NCI-H2227 treated with DMSO at 0.1 percent for 48 hours (cell line): Measurements from ENCODE around the gene SCRN1.

Experiments
- DNase-seq: peaks from one replicate; lab custom pipeline; 2025; lab: John Stamatoyannopoulos, UW

The SCRN1 gene, protein sequence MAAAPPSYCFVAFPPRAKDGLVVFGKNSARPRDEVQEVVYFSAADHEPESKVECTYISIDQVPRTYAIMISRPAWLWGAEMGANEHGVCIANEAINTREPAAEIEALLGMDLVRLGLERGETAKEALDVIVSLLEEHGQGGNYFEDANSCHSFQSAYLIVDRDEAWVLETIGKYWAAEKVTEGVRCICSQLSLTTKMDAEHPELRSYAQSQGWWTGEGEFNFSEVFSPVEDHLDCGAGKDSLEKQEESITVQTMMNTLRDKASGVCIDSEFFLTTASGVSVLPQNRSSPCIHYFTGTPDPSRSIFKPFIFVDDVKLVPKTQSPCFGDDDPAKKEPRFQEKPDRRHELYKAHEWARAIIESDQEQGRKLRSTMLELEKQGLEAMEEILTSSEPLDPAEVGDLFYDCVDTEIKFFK

DNA sequence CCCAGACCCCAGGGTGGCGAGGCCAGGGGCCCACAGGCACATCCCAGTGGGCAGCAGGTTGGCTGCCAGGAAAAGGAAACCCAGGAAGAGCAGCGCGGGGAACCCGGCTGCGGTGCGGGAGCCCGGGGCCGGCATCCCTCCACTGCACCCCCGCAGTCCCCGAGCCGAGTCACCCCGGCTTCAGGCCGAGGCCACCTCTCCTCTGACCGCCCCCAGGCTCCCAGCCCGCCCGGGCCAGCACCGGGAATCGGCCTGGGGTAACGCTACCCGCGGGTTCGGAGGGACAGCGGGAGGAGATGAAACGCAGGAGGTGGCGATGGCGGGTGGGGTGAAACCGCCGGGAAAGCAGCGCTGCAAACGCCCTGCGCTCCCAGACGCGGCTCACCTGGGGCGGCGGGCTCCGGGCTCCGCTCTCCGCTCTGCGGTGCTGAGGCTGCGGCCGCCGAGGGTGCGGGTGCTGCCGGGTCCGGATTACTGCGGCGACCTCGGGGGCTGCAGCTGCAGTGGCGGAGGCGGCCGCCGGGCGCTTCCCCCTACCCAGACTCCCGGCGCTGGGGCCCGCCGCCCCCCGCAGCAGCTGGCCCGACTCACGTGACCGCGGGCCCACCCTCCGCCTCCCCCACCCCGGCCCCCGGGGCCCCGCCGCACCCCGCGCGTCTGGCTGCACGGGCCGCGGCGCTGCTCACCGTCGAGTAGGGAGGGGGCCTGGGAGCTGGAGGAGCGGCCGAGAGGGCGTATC lies at the start of gene SCRN1:
SCRN1 (minus strand) TSS at position 545 of the 739 bp plus-strand sequence. CDS start 20,734 bp downstream, outside the sequence.
- DNase-seq: peak; percentile 36

DNA sequence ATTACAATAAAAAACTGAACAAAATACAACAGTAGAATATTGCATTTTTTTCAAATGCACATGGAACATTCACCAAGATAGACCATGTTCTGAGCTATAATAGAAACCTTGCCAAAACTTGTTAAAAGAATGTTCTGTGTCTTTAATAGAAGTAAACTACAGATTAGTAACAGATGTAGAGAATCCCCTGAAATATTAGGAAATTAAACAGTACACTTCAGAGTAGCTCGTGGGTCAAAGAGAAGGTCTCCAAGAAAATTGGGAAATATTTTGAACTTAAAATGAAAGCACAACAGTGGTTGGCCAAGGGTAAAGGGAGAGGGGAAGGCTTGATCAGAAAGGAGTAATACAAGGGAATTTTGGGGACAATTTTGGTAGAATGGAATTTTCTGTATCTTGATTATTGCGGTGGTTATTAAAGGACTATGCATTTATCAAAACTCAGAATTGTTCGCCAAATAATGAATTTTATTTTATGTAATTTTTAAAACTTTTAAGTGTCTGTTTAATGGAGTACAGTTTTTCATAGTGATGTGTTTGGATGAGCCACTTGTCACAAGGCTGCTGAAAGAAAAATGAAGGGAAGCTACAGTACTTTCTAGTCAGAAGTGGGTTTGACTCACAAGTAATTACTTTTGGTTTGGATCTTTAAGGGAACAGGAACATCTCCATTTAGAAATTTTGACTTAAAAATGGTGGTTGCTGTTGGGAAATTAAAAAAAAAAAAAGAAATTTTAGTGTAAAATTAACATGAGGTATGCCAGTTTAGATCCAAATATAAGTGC lies 48.8 kb upstream of the SCRN1 start:
- no peak for DNase-seq

DNA sequence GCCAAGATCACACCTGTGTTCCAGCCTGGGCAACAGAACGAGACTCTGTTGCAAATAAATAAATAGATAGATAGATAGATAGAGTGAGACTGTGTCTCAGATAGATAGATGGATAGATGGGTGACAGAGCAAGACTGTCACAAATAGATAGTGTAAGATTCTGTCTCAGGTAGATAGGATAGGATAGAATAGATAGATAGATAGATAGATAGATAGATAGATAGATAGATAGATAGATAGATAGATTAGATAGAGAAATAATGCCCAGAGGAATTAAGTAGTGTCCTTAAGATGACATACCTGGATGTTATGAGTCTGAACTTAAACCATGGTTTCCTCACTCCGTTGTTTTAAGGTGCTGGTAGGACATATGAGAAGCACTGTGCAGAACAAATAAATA lies 46.6 kb upstream of the SCRN1 start:
- no peak for DNase-seq

- no peak for DNase-seq
Measured at GRCh38 chr7:30034501-30034900, 44.9 kb upstream of the SCRN1 start.

DNA sequence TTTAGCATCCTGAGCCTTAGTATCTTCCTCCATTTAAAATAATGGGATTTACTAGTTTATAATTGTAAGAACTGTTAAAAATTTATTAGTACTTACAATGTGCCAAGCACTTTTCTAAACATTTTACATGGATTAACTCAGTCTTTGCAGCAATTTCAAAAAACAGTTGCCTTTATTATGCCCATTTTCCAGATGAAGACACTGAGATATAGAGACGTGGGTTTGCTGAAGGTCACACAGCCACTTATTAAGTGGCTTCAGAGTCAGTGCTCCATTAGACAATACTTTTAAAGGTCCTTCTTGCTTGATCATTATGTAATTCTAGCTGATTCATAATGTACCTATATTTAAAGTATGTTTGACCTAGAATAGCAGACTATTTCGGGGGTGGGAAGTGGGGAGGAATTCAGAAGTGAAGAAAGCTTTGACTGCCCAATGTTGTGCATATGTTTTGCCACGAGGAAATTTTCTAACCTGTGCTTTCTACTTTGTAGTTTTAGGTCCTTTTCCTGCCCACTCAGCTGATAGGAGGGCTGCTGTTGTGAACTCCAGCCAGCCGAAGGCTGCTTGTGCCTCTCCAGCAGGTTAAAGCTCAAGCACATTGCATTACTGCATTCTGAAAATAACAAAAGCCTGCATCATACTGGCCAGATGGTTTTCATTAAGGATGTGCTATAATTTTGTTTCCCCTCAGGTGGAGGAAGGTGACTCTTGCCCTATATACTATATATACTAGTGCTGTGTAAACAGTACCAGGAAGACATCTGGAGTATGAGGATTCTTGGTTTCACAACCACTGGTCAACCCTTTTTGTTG lies 42.9 kb upstream of the SCRN1 start:
- DNase-seq: no peak

- DNase-seq: no peak
Measured at GRCh38 chr7:30029696-30030095, 40.1 kb upstream of the SCRN1 start.

- DNase-seq: no peak
Measured at GRCh38 chr7:30028749-30029635, 39.4 kb upstream of the SCRN1 start.

DNA sequence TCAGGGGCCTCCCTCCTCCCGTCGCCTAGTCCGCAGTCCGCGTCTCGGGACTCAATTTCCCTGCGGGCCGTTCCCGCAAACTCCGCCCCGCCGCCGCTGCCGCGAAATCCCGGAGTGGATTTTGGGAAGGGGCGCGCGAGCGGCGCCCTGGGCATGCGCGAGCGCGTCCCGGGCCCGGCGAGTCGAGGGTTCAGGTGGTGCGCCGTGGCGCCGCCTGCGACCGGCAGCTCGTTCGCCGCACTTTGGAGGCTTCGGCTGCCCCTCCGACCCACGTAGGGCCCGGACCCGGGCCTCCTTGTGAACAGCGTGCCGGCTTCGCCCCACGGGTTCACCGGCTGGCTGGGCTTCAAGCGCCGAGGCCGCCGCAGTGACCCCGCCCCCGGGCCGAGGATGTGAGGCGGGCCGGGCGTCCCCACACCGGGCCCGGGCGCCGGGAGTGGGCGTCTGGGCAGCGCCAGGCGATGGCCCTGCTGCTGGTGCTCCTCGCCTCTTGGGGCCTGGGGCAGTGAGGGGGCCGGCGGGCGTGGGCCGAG lies 38.7 kb upstream of the SCRN1 start, which contains the start of gene PLEKHA8:
PLEKHA8 (plus strand) TSS at position 197 of the 533 bp plus-strand sequence. CDS start 351 bp downstream, outside the sequence.
- DNase-seq: peak; percentile 53

- no peak for DNase-seq
Measured at GRCh38 chr7:30027740-30028215, 38.2 kb upstream of the SCRN1 start.

- no peak for DNase-seq
Measured at GRCh38 chr7:30027065-30027456, 37.5 kb upstream of the SCRN1 start.

DNA sequence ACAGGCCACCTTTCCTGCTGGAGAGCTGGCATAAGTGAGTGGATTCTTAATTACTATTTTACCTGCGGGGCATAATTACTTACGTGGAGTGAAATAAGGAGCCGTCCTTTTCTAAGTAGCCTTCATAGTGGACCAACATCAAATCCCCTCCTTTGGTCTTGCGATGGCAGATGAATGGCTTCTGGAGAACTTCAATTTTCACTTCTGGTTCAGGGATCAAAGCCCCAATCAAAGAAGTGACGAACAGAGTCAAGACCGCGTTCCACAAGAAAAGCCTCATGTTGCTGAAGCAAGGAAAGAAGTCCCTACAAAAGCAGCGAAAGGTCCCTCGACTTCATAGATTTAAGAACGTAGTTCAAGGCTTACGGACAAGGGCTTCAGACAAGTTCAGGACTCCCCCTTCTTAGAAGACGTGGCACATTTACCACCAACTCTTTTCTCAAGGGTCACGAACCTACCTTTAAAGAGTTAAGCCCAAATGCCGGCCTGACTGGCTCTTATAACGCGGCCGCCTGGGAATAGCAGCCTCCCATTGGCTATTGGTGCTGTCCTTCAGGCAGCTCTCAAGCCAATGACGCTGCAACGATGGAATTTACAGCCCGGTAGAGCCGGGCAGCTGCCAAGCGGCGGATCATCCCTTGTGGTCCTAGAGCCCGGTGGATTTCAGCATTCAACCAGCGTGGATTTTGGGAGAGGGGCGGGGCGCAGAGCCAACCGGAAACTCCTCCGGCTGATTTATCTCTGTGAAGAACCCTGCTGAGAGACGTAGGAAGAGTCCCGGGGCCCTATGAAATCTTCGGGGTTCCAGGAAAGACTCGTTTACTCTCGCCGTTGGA lies 36.8 kb upstream of the SCRN1 start, which contains the start of gene FKBP14:
FKBP14 (minus strand) TSS at position 474 of the 836 bp plus-strand sequence; CDS start at position 280, 194 bp downstream.
- peak; percentile 92 for DNase-seq

DNA sequence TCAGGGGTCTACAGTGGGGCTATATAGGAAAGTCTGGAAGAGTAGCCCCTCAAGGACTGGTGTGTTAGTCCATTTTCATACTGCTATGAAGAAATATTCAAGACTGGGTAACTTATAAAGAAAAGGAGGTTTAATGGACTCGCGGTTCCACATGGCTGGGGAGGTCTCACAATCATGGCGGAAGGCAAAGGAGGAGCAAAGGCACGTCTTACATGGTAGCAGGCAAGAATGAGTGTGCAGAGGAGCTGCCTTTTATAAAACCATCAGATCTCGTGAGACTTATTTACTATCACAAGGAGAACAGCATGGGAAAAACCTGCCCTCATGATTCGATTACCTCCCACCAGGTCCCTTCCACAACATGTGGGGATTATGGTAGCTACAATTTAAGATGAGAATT lies 33.9 kb upstream of the SCRN1 start:
- DNase-seq: no peak

DNA sequence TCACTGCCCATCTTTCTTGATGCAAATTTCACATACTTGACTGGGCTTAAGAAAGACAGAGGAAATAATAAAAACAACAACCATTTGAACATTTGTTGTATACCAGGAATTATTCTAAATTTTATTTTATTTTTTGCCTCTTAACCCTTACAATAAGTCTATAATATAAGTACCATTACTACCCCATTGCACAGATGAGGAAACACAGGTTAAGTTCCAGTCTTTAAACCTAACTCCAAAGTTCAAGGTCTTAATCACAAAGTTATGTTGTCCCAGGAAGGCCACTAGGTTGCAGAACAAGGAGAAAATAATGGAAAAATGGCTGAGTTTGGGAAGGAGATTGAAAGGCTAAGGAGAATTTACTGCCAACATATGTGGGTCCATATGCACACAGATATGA lies 33.4 kb upstream of the SCRN1 start:
- DNase-seq: no peak

DNA sequence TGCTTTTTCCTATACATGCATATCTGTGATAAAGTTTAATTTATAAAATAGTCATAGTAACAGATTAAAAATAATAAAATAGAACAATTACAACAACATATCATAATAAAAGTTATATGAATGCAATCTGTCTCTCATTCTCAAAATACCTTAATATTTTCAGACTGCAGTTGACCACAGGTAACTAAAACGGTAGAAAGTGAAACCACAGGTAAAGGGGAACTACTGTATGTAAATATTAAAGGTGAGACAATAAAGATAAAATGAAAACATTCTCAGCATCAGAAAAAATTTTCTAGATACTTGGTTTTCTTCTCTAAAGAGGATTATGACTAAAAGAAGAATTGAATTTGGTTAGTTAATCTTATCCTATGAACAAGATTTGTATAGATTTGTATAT lies 30.9 kb upstream of the SCRN1 start:
- no peak for DNase-seq

DNA sequence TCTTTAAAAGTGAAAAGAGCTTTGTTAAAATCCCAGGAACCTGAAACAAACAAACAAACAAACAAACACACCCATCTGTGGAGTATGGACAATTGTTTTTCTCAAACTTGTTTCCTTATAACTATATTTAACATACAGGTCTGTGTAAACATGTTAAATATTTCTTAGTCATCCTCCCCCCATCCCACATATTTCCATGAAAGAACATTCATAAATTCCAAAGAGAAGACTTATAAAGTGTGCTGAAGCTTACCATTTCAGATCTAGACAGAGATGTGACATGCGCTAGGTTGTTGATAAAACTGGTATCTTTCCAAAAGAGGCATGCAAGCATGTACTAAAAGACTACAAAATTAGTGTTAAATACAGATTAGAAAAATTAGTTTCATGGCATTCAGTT lies 30.4 kb upstream of the SCRN1 start:
- no peak for DNase-seq

DNA sequence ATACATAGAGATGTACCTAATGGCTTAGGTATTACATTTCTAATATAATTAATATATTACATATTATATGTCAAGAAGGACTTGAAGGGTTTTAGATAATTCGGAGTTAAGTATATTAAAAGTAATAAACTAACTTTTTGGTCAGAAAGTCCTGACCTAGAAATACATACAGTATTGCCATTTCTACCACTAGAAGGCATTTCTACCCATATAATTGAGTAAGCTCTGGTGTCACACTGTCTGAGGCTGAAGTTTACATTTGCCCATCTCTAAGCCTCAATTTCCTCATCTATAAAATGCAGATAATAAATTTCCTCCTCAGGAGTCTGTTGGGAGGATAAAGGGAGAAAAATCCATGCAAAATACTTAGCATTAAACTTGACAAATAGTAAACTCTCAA lies 29.8 kb upstream of the SCRN1 start:
- no peak for DNase-seq

- no peak for DNase-seq
Measured at GRCh38 chr7:30018451-30018850, 28.9 kb upstream of the SCRN1 start.

DNA sequence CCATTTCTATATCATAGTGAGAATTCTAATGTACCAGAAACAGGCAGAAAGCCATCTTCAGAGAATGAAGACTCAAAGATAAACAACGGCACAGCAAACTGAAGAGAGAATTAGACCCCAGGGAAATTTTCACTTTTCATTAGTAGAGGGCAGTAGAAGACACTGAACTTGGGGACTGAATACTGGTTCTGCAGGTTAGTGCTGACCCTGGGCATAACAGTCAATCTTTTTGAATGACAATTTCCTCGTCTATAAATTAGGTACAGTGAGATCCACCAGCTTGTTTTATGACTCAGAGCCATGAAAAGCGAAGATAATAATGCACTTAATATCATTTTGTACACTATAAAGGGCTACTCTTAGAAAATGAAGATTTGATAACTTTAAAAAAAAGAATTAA lies 23.2 kb upstream of the SCRN1 start:
- DNase-seq: no peak

- DNase-seq: no peak
Measured at GRCh38 chr7:30010021-30010420, 20.4 kb upstream of the SCRN1 start.
